Fibroblast of villous mesenchyme (primary cell): ENCODE results near the gene CASKIN1. TPM values are rescaled to one million over a fixed set of nuclear protein-coding genes. Genes with fewer than 3 reads are reported as not detected.

Experiments
- DNase-seq: peaks from one replicate; pipeline ENCODE4 v3.0.0-alpha.2; 2010; ENCODE audit warnings: low read depth
- H3K4me3 ChIP-seq: 2 replicates; pipeline ENCODE4 v1.5.1; 2011; ENCODE audit warnings: low read depth, mild to moderate bottlenecking, low read length
- CTCF ChIP-seq: IDR thresholded peaks from 2 replicates; pipeline ENCODE4 v1.5.1; 2012; ENCODE audit warnings: low read depth, mild to moderate bottlenecking, low read length; ENCODE audit not compliant: insufficient read depth
- total RNA-seq: library from RNA; depleted of rRNA; stranded (reverse); fragments of >200 nt; gene quantifications from 2 replicates; pipeline ENCODE4 v1.2.3, GENCODE V29; 2012

Gene CASKIN1
- total RNA-seq, 1 donor = 0.86 TPM

- no peak for TF ChIP-seq CTCF
- H3K4me3 ChIP-seq = peak overlapping the region; percentile 73
- no peak for DNase-seq
These were observed 43.5 kb downstream of the CASKIN1 start for GRCh38 chr16:2152695-2153506.

- no peak for TF ChIP-seq CTCF
- H3K4me3 ChIP-seq = peak overlapping the region; percentile 5
- DNase-seq = no peak
These were observed 45.0 kb downstream of the CASKIN1 start for GRCh38 chr16:2151188-2152091.

GRCh38 chr16:2150418-2151187 lies 45.8 kb downstream of the CASKIN1 start:
- TF ChIP-seq CTCF = peak; percentile 2
- DNase-seq = peak; percentile 61
- peak overlapping the region; percentile 1 for H3K4me3 ChIP-seq

GRCh38 chr16:2149630-2150417 lies 46.6 kb downstream of the CASKIN1 start:
- H3K4me3 ChIP-seq = no peak overlapping the region
- TF ChIP-seq CTCF = no peak
- DNase-seq = no peak

GRCh38 chr16:2148714-2149629 lies 47.4 kb downstream of the CASKIN1 start:
- peak overlapping the region; percentile 49 for H3K4me3 ChIP-seq
- TF ChIP-seq CTCF = no peak
- no peak for DNase-seq
